BLaER1 treated with 17β-estradiol and CSF1 and Interleukin-3, amounts not matched to agents 10 nM and 100 nM (cell line): Measurements from ENCODE around the gene ERAL1.

ENCODE experiments used
- H3K27ac ChIP-seq, 11 experiments: shearing (Covaris generic); formaldehyde crosslinking; 2 replicates each; pipeline ENCODE4 v1.8.1; 2022
- H3K27me3 ChIP-seq, 11 experiments: shearing (Covaris generic); formaldehyde crosslinking; 2 replicates each; pipeline ENCODE4 v1.8.1; 2022
- H3K36me3 ChIP-seq, 11 experiments: shearing (Covaris generic); formaldehyde crosslinking; 2 replicates each; pipeline ENCODE4 v1.8.1; 2022
- H3K4me1 ChIP-seq, 10 experiments: shearing (Covaris generic); formaldehyde crosslinking; 2 replicates each; pipeline ENCODE4 v1.8.1; 2022
- H3K4me2 ChIP-seq, 11 experiments: shearing (Covaris generic); formaldehyde crosslinking; 2 replicates each; pipeline ENCODE4 v1.8.1; 2022
- H3K4me3 ChIP-seq, 10 experiments: shearing (Covaris generic); formaldehyde crosslinking; 2 replicates each; pipeline ENCODE4 v1.8.1; 2022
- H3K9ac ChIP-seq, 11 experiments: shearing (Covaris generic); formaldehyde crosslinking; 2 replicates each; pipeline ENCODE4 v1.8.1; 2022
- H3K9me3 ChIP-seq, 11 experiments: shearing (Covaris generic); formaldehyde crosslinking; replicated peaks in 1 of 11; 2 replicates each; pipeline ENCODE4 v1.8.1; 2022
- H4K20me1 ChIP-seq, 11 experiments: shearing (Covaris generic); formaldehyde crosslinking; 2 replicates each; pipeline ENCODE4 v1.8.1; 2022
- Cebpa-rat ChIP-seq, 11 experiments: shearing (Covaris generic); IDR thresholded peaks; 2 replicates each; pipeline ENCODE4 v1.8.1; 2022

Gene ERAL1

GRCh38 chr17:28908640-28909167 is 53.9 kb downstream of the ERAL1 start:
- Histone ChIP-seq H3K9me3 (no peaks in the 10 kb centered on the region), H3K27me3 (no peaks in the 10 kb centered on the region), H3K27ac (no peak overlapping the region), H3K36me3 (peaks cover 79 to 92% (median 82%) of the 10 kb centered on the region in 11 experiments), H4K20me1 (peaks cover 0 to 83% (median 62%) of the 10 kb centered on the region in 11 experiments; a peak in 18 of 22 replicates), H3K4me2 (no peak overlapping the region), H3K4me3 (no peak overlapping the region), H3K4me1 (peaks cover 0 to 13% (median 7%) of the 10 kb centered on the region in 10 experiments; a peak in 15 of 20 replicates), H3K9ac (peak overlapping the region in 1 of 11 experiments; percentile 30; a peak in 2 of 22 replicates)
- TF ChIP-seq Cebpa-rat (IDR thresholded peaks at IDR 0.05): no peak

DNA sequence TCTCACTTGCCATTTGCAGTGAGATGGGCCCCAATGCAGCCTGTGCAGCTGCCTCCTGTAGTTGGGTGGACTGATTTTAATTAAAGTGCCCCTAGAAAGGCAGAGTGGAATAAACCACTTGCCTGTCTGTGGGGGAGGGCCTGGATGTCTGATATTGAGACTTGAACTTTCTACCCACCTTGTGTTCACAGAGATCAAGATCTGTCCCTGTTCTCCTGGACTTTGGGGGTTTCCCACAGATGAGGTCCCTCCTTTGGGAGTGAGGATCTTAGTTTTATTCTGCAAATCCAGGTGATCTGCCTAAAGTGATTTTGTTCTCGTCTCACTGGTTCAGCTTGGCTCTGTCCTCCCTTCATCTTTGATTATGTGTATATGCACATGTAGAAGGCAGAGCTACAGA is 55.7 kb downstream of the ERAL1 start:
- Histone ChIP-seq H3K9ac (no peak overlapping the region), H3K4me2 (no peak overlapping the region), H4K20me1 (peaks cover 0 to 79% (median 48%) of the 10 kb centered on the region in 11 experiments; a peak in 18 of 22 replicates), H3K9me3 (no peaks in the 10 kb centered on the region), H3K4me1 (no peaks in the 10 kb centered on the region), H3K27ac (no peak overlapping the region), H3K4me3 (no peak overlapping the region), H3K36me3 (peaks cover 97 to 100% (median 99%) of the 10 kb centered on the region in 11 experiments), H3K27me3 (no peaks in the 10 kb centered on the region)
- no peak for TF ChIP-seq Cebpa-rat (IDR thresholded peaks at IDR 0.05)
